HG03442 (cell line): Measurements from ENCODE around the gene GRIK2.

Experiments
- ATAC-seq: cut with Tn5 transposase; IDR thresholded peaks from one replicate; pipeline ENCODE4 v1.9.1; 2021; ENCODE audit warnings: mild to moderate bottlenecking, moderate library complexity; ENCODE audit not compliant: unreplicated experiment

Gene GRIK2

GRCh38 chr6:101400326-101401135 is 7.0 kb downstream of the GRIK2 start:
- ATAC-seq: no peak

- no peak for ATAC-seq
Measured at GRCh38 chr6:101401171-101401570, 7.7 kb downstream of the GRIK2 start.

GRCh38 chr6:101401792-101402621 is 8.5 kb downstream of the GRIK2 start:
- no peak for ATAC-seq

GRCh38 chr6:101402622-101403031 is 9.1 kb downstream of the GRIK2 start:
- no peak for ATAC-seq

GRCh38 chr6:101403216-101403945 is 9.9 kb downstream of the GRIK2 start:
- ATAC-seq: no peak

- no peak for ATAC-seq
Measured at GRCh38 chr6:101404775-101405174, 11.3 kb downstream of the GRIK2 start.

- ATAC-seq: no peak
Measured at GRCh38 chr6:101413773-101414172, 20.3 kb downstream of the GRIK2 start.

- no peak for ATAC-seq
Measured at GRCh38 chr6:101417900-101418299, 24.4 kb downstream of the GRIK2 start.

- no peak for ATAC-seq
Measured at GRCh38 chr6:101422251-101422650, 28.7 kb downstream of the GRIK2 start.

GRCh38 chr6:101422811-101423210 is 29.3 kb downstream of the GRIK2 start:
- ATAC-seq: no peak

- ATAC-seq: no peak
Measured at GRCh38 chr6:101429270-101429669, 35.8 kb downstream of the GRIK2 start.

GRCh38 chr6:101429845-101430244 is 36.3 kb downstream of the GRIK2 start:
- ATAC-seq: no peak

- no peak for ATAC-seq
Measured at GRCh38 chr6:101433141-101433540, 39.6 kb downstream of the GRIK2 start.

GRCh38 chr6:101434601-101435000 is 41.1 kb downstream of the GRIK2 start:
- ATAC-seq: no peak

- ATAC-seq: no peak
Measured at GRCh38 chr6:101435038-101435437, 41.5 kb downstream of the GRIK2 start.

GRCh38 chr6:101439790-101440189 is 46.3 kb downstream of the GRIK2 start:
- no peak for ATAC-seq

GRCh38 chr6:101443315-101443714 is 49.8 kb downstream of the GRIK2 start:
- no peak for ATAC-seq

GRCh38 chr6:101444717-101445116 is 51.2 kb downstream of the GRIK2 start:
- no peak for ATAC-seq

GRCh38 chr6:101445527-101445926 is 52.0 kb downstream of the GRIK2 start:
- ATAC-seq: no peak

GRCh38 chr6:101450901-101451300 is 57.4 kb downstream of the GRIK2 start:
- no peak for ATAC-seq

- ATAC-seq: no peak
Measured at GRCh38 chr6:101451981-101452380, 58.5 kb downstream of the GRIK2 start.
